GM21526 (cell line): ENCODE measurements around the gene CMTM5.
"Not testable (repeated sequence)": the region's sequence is repeated elsewhere in the genome, so short reads cannot be mapped to it uniquely, and the experiment has no call there.

Source experiments
- ATAC-seq: cut with Tn5 transposase; IDR thresholded peaks from one replicate; pipeline ENCODE4 v1.9.1; 2021; ENCODE audit warnings: moderate library complexity; ENCODE audit not compliant: unreplicated experiment, low FRiP score

CMTM5 gene

DNA sequence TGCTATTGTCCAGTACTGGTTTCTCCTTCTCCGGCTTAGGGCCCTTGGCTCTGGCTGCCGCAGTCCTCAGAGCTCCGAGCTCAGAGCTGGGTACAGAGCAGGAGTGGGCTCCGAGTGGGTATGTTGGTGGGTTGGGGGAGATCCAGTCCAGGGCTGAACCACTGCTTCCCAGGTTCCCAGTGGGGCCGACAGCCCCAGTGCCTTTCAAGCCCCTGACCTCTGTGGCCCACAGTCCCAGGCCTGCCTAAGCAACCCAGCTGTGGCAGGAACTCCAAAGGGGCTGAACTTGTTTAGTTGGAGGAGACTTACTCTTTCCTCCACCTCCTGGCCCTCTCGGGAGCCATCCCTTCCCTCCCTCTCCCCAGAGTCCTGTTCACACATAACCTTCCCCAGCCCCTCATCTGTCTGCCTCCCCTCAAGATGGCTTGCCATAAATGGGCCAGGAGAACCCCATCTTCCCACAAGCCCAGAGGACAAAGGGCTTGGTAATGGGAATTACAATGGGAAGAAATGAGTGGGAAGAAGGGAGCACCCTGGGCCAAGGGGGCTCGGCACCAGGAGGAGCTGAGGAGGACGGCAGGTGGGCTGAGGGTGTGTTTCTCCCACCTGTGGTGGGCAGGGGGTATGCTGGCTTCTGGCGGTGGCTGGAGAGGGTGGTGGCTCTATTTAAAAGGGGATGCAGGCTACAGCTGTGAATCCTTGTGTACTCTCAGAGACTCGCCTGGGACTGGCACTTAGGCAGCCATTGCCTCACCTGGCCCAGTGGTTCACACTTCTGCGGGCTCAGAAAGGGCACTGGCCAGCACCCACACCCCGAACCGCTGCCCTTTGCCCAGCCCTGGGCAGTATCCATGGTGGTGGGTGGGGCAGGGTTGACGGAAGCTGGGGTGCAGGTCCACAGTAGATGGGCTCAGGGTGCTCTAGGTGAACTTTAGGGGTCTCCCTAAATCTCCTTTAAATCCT lies 35.0 kb downstream of the CMTM5 start:
- no peak for ATAC-seq

DNA sequence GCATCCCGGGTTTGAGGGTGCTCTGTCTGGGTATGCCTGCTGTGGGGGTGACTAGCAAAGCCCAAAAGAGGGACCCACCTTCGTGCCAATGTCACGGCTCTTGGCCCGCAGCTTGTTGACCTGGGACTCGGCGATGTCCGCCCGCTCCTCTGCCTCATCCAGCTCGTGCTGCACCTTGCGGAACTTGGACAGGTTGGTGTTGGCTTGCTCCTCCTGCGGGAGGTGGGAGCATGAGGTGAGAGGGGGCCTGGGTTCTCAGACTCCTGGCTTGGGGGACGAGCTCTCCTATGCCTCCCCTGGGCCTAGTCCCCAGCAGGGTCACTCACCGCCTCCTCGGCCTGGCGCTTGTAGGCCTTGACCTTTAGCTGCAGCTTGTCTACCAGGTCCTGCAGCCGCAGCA lies 36.8 kb downstream of the CMTM5 start:
- ATAC-seq, result no peak

DNA sequence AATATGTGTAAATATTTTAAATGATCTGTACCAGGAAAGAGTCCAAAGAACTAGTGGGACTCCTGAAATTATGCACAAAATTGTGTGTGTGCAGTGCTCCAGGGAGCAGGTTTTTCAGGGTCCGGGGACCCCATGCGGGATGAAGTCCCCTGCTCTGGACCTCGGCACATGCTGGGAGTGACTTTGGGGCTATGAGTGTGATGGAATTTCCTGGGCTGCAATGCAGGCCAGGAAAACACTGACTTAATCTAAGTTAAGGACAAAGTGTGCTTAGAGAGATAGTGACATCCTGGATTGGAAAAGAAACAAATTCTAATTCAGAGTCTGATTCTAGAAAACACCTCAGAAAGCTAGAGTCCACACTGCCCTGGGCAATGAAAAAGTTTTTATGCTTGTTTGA lies 37.4 kb downstream of the CMTM5 start:
- no peak for ATAC-seq

DNA sequence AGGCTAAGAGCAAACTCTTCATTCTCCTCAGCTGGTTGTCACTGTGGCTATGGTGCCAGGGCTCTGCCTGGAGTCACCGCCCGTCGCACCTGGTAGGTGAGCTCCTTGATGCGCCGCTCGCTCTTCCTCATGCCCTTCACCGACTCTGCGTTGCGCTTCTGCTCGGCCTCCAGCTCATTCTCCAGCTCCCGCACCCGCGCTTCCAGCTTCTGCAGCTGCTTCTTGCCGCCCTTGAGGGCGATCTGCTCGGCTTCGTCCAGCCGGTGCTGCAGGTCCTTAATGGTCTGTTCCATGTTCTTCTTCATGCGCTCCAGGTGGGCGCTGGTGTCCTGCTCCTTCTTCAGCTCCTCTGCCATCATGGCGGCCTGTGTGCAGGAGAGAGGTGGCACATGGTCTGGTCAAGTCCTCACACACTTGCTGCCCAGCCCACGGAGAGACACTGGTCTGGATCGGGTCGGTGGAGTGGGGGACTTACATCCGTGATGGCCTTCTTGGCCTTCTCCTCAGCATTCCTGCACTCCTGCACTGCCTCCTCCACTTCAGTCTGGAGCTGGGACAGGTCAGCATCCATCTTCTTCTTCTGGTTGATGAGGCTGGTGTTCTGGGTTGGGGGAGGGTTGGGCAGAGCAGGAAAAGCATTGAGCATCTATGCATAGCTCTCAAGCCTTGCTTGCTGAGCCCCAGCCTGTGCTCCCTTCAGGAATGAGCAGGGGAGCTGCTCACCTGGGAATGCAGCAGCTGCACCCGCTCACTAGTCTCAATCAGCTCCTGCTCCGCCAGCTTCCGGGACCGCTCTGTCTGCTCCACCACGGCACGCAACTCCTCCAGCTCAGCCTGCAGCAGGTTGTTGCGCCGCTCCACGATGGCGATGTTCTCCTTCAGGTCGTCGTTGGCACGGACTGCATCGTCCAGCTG lies 38.3 kb downstream of the CMTM5 start:
- no peak for ATAC-seq

DNA sequence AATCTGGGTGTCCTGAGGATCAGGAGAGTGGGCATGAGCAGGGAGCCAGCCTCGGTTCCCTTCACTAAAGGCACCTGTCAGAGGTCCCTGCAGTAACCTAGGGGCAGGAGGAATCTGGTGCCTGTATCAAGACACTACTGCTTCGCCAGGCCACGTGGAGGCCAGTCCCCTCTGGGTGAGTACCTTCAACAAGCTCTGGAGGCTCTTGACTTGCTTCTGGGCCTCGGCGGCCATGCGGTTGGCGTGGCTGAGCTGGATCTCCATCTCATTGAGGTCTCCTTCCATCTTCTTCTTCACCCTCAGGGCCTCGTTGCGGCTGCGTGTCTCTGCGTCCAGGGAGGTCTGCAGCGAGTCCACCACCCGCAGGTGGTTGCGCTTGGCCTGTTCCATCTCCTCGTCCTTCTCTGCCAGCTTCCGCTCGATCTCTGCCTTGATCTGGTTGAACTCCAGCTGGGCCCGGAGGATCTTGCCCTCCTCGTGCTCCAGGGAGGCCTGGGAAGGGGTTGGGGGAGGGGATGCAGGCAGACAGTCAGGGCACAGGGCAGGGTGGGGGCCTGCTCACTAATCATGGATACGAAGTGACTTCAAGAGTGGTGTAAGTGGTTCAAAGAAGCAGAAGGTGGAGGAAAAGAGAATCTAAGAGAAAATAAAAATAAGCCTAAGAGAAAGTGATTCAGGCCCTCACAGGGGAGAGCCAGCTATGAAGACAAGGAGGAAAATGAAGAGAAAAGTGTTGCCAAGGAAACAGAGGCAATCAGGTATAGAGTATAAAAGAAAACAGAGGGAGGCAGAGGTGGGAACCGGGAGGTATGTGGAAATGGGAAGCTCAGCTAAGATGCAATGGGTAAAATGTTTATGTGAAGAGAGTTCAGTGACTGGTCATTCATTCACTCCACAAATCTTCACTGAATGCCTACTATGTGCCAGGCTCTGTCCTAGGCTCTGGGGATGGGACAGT lies 39.3 kb downstream of the CMTM5 start:
- ATAC-seq, result no peak

DNA sequence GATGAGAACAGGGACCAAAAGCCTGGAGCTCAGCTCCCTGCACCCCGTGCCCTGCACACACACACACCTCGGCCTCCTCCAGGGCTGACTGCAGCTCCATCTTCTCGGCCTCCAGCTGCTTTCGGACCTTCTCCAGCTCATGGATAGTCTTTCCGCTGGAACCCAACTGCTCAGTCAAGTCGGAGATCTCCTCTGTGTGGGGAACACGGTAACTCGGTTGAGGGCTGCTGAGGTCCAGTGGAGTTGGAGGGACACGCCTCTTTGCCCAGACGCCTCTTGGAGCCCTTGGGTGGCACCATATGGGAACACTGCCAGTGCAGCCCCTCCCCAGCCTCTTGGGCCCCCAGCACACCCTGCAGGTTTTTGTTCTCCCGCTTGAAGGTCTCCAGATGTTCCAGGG lies 40.0 kb downstream of the CMTM5 start:
- ATAC-seq, result no peak

DNA sequence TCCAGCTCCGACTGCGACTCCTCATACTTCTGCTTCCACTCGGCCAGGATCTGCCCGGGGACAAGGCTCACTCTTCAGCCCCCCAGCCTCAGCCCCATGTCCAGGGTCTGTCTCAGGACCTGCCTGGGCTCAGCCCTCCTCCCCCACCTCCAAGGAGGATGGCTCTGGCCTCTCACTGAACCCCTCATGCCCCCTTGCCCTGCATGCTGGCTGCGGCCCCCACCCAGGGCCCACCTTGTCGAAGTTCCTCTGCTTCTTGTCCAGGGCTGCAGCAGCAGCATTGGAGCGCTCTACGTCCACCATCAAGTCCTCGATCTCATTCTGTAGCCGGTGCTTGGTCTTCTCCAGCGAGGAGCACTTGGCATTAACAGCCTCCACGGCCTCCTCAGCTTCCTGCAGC lies 40.4 kb downstream of the CMTM5 start:
- ATAC-seq, result not testable (repeated sequence)

DNA sequence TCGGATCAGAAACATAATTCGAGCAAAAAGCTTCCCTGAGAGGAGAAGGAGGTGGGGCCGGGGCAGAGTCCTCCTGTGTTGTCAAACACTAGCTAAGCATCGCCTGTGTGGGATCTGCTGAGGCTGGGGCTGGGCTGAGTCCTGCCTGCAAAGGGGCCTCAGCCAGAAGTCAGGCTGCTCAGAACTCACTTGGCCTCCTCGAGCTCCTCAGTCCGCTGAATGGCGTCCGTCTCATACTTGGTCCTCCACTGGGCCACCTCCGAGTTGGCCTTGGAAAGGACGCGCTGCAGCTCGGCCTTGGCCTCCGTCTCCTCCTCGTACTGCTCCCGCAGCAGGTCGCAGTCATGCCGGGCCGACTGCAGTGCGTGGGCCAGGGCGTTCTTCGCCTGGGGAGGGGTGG lies 41.2 kb downstream of the CMTM5 start:
- ATAC-seq, result no peak

DNA sequence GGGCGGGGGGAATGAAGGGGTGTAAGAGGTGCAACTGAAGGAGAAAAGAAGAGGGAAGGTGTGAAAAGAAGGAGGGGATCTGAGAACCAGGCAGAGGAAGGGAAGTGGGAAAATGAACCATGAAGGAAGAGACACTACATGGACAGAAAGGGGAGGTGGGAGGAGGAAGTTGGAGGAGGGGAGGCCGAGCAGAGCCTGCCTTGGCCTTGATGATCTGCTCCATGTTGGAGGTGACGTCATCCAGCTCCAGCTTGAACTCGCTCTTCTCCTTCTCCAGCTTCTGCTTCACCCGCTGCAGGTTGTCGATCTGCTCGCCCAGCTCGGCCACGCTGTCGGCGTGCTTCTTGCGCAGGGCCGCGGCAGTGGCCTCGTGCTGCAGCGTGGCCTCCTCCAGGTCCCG lies 42.8 kb downstream of the CMTM5 start:
- ATAC-seq, result not testable (repeated sequence)

DNA sequence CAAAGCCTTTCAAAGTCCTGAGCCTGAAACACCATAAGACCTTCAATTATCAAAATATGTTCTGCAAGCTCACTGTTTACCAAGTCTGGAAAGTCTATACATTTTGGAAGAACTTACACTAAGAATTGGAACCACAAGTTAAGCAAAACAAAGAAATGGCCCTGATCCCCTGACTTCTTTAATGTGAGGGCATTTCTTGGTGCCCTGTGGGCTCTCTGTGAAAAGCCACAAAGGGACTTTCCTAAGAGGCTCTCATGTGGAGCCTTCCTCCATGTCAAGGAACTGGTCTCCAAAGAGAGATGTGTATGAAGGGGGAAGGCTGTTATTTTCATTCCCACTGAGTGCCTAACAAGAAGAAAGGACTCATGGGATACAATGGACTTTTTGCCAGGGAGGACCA lies 44.7 kb downstream of the CMTM5 start:
- no peak for ATAC-seq

DNA sequence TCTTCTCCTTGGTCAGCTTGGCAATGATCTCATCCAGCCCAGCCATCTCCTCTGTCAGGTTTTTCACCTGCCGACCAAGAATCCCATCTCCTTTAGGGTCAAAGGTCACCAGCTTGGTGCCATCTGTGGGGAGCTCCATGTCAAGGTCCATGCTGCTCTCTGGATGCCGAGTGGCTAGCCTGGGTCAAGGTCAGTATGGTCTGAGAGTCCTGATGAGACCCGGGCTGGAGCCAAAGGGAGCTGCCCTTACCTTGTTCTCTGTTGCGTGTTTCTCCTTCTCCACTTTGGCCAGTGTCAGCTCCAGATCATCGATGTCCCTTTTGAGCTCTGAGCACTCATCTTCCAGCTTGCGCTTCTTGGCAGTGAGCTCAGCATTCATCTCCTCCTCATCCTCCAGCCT lies 46.8 kb downstream of the CMTM5 start:
- no peak for ATAC-seq

DNA sequence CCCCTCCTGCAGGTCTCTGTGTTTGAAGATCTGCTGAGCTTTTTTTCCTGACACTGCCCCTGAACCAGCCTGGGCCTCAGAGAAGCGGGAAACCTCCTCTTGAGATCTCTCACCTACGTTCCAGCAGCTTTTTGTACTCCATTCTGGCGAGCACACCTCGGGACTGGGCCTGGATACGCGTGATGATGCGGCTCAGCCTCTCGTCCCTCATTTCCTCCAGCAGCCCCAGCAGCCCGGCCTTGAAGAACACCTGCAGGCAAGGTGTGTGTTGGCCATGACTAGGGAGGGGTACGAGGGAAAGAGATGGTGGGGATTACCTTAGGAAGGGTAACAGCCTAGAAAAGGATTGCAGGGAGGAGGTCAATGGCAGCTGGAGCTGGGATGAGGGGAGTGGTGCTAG lies 48.3 kb downstream of the CMTM5 start:
- ATAC-seq, result no peak

DNA sequence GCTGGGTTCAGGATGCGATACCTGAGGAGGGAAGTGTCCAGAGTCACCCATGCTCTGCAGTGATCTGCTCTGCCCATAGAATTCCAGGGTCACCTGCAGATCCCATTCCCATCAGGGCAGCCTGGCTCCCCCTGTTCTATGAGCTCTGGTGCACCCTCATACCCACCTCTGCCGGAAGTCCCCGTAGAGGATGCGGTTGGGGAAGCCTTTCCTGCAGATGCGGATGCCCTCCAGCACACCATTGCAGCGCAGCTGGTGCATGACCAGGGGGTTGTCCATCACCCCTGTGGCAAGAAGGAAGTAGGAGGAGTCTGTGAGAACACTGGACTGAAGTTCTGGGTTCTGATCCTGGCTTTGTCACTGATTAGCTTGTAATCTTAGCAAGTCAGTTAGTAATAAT lies 49.0 kb downstream of the CMTM5 start:
- ATAC-seq, result not testable (repeated sequence)

DNA sequence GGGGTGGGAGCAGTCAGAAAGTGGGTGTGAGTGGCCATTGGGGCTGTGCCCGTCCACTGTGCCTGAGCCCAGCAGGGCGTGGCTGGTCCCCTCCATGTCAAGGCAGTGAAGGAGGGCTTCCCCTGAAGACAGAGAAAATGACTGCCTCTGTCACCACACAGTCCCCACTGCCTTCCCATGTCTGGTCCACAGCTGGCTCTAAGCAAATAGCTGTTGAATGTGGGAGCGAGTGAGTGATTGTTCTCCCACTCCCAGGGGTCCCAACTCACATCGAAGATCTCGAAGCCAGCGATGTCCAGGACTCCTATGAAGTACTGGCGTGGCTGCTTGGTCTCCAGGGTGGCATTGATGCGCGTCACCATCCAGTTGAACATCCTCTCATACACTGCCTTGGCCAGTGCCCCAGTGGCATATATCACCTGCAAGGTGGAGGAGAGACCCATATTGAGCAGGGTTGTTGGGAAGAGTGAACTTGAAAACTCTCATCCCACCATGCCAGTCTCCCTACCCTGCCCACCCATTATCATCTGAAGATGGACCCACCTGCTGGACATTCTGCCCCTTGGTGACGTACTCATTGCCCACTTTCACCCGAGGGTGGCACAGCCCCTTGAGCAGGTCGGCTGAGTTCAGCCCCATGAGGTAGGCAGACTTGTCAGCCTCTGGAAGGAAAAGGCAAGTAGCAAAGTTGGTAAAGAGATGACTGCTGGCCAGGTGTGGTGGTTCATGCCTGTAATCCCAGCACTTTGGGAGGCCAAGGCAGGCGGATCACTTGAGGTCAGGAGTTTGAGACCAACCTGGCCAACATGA lies 52.0 kb downstream of the CMTM5 start:
- no peak for ATAC-seq
